Measurements from ENCODE around the gene PLA2G4E.
A peak's percentile ranks its signal among the peaks of the same experiment; 100 is the strongest.

PLA2G4E gene

DNA sequence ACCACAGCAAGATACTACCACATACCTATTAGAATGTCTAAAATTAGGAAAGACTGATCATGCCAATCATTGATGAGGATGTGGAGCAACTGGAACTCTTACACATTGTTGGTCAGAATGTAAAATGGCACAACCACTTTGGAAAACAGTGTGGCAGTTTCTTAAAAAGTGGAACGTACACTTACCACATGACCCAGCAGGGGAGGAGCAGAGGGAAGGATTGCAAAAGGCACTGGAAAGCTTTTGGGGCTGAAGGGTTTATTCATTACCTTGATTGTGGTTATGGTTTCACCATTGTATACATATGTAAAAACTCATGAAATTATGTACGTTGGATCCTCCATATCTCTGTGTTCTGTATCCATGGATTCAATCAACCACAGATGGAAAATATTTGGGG is 45.2 kb downstream of the PLA2G4E start:
- DNase-seq (ENCODE audit: low read depth) = no peak

DNA sequence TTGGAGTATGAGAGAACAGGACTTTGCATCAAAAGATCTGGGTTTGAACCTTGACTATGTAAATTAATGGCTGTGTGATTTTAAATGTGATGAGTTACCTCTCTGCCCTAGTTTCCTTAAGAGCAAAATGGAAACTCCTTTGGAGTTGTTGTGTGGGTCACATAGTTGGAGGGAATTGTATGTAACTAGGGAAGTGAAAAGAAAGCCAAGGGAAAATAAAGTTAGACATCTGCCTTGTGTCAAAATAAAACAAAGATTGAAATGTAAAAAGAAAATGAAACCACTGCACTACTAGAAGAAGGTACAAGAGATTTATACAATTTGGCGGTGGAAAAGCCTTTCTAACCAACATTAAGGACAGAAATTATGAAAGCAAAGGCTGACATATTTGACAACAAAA is 46.8 kb downstream of the PLA2G4E start:
- no peak for DNase-seq (ENCODE audit: low read depth)

DNA sequence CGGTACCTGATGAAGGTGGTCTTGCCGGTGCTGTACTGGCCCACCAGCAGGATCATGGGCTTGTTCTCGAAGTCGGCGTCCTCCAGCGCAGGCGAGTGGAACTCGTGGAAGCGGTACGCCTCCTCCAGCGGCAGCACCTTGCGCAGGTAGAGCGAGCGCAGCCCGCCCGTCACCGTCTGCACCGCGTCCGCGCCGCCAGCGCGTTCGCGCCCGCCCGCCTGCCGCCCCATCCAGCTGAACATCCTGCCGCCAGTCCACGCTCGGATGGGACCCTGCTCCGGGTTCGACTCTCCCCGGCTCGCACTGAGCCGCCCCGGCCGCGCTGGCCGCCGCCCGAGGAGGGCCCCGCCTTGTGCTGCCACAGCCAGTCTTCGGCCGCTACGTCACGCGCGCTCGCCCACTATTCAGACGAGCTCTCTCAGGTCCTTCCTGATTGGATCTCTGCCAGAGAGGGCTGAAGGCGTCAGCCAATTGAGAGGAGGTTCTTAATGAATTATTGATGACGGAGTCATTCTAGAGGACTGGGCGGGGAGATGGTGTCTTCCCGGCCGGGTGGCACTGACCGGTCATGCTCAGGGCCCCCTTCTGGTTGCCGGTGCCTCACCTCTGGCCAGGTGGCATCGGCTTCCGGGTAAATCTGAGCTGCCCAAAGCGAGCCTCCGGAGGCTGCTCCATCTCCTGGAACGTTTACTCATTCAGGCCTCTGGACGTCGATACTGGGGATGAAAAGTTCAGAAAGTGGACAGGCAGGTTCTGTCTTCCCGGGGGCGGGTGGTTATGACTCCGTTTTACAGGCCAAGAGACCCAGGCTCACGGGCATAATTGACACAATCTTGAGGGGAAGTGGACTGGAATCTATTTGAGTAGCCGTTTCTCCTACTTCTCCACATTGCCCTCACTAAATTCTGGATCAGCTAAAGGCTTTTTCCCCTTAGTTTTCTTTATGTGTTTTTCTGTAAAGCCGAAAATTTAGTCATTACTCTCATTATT is 48.3 kb downstream of the PLA2G4E start, which contains the start of gene EHD4:
EHD4 (minus strand) TSS at position 305 of the 990 bp plus-strand sequence; CDS start at position 242, 63 bp downstream.
- DNase-seq (ENCODE audit: low read depth) = peak; percentile 84

DNA sequence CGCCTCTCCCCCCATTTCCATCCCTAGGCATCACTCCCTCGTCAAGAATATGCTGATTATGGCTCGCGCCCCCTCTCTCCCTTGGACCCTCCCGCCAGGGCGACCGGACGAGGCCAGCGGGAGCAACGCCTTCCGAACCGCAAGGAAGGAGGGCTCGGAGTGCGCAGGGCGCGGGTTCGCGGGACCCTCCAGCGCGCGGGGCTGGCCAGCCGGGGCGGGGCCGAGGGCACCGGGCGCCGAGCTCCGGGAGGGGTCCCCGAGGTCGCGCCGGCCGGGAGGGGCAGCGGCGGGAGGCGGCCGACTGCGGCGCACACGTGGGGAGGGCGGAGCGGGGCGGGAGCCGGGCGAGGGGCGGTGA is 49.0 kb downstream of the PLA2G4E start:
- DNase-seq (ENCODE audit: low read depth) = no peak

DNA sequence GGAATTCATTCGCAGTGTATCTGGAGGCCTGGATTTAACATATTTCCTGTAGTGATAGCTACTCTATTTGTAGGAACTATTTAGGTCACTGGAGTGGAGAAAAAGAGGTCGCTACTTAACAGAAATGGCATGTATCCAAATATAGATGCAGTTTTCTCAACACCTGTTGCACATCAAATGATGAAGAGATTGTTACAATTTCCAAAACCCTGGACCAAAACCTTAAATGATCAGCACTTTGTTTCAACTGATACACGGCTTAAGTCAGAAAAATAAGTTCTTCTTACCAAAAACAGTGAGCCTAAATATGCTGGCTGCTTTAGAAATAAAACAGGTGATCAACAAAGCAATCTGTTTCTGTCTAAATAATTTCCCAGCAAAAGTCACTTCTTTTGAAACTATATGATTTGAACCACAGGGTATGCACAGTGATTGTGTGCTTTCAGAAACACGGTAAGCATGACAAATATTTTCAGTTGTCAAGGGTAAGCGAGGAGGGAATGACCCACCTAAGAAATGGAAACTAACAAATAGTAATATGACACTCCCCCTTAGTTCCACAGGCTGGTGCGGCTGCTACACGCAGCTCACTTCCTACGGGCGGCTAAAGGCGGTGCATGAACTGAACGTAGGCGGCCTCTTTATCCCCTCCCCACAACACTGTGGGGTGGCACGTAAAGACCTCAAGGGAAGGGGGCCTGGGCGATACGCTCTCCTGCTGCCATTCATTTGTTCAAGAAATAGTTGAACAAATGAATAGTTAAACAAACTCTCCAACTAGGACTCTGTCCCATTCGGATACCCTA is 49.5 kb downstream of the PLA2G4E start:
- DNase-seq (ENCODE audit: low read depth) = peak; percentile 61

DNA sequence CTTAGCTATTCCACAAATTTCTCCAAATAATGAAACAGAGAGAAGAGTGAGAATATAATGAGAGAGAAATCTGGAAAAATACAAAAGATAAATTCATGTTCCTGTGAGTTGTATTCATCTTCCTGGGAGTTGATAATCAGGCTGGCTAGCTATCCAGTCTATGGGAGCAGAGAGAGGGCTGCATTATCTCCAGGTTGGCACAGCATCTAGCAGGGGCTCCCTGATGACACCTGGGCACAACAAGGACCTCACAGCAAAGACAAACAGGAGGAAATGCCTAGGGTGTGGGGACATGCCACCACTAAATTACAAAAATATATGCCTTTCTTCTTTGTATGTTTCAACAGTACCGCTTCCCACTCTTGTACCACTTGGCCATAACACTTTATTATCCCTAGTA is 50.4 kb downstream of the PLA2G4E start:
- no peak for DNase-seq (ENCODE audit: low read depth)

DNA sequence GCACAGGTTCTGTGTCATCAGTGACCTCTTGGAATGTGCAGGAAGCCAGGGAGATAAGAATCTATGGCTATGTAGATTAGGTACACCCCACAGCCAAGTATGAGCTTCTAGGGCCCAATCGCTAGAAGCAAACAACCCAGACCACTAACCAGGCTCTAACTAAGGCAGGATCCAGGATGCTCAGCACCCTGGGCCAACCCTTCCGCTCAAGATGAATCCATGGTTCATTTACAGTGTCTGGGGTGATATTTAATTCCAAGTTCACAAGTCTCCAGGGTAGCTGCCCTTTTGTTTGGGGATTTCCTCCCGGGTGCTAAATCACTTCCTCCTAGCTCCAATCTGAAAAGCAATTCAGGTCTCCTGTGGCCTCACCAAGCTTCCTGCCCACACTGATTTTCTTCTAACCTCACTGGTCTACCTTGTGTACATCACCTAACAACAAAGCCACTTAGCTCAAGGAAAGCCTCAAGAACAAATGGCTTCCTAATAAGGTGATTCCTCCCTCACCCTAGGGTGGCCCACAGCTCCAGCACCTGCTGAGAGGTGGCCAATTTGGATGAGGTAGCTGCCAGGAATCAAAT is 50.9 kb downstream of the PLA2G4E start:
- peak; percentile 12 for DNase-seq (ENCODE audit: low read depth)

DNA sequence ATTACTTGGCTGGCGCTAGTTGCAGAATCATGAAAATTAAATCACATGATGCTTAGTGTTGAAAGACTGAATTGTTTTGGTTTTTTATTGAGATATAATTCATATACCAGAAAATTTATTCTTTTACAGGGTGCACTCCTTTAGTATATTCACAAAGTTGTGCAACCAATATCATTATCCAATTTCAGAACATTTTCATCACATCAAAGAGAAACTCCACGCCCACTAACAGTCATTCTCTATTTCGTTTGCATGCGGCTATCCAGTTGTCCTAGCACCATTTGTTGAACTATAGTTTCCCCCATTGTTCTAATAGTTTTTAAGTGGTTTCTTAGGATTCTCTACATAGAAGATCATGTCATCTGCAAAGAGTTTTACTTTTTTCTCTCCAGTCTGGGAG is 52.1 kb downstream of the PLA2G4E start:
- DNase-seq (ENCODE audit: low read depth) = no peak

DNA sequence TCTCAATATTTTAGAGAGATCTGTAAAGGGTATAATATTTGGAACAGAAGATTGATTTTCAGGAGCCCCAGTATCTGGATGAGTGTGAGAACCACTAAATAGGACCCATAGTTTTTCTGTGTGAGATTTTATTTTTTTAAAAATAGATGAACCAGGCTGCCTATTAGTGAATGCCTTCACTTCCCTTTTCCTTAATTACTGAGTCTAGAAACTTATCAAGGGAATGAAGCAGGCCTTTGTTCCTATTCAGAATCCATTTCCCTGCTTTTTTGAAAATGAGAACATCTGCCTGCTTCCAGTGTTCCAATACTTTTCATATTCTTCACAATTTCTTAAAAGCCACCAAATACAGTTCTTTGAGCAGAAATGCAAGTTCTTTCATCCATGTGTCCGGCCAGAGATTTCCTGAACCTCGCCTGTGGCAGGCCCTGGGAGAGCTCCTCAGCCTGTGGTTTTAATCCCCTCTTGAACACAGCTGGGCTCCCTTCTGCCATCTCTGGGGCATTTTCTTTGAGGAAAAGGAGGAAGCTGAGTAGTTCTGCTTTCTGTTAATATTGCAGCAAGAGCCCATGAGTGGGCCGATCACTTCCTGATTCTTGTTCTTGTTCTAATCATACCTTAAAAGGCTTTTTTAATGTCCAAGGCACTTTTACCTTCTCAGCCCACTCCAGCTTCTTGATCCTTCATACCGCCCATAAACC is 53.2 kb downstream of the PLA2G4E start:
- no peak for DNase-seq (ENCODE audit: low read depth)

DNA sequence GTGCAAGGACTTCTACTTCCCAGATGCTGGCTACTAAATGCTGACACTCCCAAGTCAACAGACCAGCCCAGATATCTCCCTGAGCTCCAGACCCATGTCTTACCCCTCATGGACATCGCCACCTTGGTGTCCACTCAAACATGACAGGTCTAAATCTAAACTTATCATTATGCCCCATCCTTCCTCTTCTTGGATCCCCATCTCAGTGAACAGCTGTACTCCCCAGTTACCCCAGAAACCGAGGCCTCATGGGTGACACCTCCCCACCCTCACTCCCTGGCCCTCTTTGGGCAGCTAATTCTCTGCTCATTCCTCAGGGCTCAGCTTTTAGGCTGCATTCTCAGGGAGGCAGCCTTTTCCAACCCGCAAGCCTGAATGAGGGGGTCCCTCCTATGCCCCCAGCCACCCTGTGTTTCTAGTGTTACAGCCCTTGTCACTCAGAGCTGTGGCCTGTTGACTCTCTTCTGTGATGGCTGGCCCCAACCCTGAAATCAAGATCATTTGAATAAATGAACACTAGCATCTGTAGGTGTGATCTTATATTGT is 53.8 kb downstream of the PLA2G4E start:
- no peak for DNase-seq (ENCODE audit: low read depth)

DNA sequence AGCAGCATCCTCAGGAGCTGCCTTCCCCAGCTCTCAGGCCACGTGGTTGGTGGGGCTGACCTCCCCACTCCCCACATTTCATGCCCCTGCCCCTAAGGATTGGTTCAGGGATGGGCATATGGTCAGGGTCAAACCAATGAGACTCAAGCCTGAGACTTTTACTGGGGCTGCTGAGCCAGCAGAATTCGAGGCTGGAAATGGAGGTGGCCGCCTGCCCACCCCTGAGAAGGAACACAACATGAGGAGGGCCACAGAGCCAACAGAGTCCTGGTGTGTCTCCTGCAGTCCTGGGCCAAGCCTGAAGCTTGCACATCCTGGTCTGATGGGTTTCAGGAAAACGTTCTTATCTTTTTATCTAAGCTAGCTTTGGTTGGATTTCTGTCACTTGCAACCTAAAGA is 54.4 kb downstream of the PLA2G4E start:
- no peak for DNase-seq (ENCODE audit: low read depth)

DNA sequence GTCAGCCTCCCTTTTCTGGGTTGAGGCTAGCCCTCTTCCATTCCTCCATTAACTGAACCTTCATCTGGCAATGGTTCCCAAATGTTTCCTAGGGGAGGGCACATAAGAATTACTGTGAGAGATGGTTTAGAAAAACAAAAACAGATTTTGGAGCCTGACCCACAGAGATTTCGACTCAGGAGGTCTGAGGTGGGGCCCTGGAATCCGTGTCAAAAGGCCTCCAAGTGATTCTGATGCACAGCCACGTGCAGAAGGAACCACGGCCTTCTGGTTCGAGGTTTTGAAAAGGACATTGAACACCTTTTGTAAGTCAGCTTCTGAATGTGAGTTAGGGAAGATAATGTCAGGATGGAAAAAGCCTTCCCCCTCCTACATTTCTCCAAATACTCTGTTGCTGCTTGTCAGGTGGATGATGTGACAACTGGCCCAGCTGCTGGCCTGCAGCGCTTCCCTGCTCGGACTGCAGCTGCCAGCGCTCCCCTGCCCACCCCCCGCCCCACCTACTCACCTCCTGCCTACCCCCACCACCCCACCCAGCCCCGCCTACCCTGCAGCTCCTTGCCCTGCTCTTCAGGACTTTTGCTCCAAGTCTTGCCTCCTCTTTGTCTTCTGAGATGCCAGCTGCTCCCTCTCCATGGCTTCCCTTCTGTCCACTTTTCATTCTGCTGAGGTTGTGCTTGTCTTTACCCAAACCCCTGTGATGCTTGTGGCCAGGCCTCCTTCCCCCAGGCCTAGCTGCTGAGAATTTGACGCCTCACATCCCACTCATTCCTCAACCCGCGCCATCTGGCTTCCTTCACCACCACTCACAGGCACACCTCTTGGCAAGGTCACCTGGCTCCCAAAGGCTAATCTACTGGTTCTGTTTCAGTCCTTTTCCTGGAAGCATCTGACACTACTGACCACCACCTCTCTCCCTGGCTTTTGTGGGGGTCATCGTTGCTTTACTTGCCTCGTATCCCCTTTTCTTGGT is 55.1 kb downstream of the PLA2G4E start:
- no peak for DNase-seq (ENCODE audit: low read depth)

DNA sequence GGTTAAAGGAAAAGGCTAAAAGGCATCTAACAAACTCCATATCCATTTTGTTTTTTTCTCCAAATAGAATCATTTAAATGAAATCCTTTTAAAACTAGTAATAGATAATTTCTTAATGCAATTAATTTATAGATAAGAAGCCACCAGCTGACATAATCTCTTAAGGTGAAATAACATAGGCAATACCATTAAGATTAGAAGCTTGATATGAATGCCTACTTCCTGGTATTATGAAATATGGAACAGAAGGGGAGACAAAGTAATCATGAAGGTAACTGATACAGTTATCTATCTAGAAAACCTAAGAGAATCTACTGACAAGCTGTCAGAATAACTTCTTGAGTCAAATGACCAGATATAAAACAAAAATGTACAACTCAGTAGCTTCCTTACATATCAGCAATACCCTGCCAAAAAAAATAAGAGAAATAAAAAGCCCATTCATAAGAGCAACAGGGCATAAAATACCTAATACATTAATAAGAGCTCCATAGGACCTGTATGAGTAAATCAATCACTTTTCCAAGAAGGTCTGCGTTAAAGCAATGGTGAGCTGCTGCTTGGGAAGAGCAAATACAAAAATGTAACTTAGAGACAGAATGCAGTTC is 59.1 kb downstream of the PLA2G4E start:
- no peak for DNase-seq (ENCODE audit: low read depth)

DNA sequence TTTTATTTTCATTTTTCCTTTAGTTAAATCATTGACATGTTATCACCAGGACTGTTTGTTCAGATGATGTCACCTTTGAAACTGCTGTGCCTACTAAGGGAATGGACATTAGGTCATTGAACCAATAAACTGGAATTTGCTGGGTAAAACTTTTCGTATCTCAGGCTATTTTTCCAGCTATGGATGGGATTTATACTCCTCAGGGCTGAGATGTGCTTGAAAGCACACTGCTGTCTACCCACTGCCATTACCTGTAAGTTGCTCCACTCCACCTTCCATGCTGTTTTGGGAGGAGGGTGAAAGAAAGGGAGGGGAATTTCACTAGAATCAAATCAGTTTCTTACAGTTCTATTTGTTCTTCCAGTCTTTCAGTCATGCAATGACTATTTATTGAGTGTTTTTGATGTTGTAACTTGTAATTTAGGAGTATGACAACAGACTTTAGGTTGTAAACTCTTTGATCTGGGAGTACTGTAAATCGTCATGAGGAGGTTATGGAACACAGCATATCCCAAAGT is 59.8 kb downstream of the PLA2G4E start:
- no peak for DNase-seq (ENCODE audit: low read depth)

DNA sequence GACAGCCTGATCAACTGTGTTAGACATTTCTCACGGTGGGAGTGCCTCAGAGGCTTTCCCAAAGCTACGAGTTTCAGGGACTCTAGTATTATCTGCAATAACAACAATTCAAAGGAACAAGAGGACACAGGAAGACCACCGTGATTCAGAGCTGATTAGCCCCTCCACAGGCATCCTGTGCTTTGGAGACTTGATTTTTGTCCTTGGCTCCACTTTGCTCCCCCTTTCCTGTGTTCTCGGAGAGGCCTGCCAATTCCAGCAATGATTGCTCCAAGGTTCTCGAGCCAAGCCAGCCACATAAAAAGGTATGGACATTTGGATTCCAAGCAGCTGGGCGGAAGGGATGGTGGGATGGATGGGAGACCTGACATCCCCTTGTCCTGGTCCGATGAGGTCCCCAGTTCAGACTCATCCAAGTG is 62.8 kb downstream of the PLA2G4E start:
- DNase-seq (ENCODE audit: low read depth) = no peak

DNA sequence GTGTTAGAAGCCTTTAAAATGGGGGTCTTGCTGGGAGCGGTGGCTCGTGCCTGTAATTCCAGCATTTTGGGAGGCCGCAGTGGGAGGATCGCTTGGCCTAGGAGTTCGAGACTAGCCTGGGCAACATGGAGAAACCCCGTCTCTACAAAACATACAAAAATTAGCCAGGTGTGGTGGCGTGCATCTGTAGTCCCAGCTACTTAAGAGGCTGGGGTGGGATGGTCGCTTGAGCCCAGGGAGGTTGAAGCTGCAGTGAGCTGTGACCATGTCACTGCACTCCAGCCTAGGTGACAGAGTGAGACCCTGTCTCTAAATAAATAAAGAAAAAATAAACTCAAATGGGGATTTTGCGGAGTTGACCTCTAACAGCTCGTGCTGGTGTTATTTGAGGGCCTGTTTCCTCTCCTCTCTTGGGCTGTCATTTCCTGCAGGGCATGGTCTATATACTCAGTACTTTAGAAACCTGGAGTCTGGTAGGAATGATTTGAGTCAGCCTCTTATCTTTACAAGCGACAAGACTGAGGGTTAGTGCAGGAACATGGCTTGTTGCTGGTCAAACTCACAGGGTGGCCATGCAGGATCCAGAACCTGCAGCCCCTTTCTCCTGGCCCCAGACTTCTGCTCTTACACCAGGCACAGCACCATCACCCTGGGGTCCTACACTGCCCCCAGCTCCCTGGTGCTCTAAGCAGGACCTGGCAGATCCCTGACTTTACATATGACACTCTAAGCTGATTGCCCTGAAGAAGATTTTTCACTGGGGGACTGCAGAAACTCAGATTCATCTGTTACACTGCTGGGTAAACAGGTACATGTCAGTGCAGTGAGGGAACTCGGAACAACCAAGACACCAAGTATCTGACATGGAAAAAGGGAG is 63.6 kb downstream of the PLA2G4E start:
- no peak for DNase-seq (ENCODE audit: low read depth)

DNA sequence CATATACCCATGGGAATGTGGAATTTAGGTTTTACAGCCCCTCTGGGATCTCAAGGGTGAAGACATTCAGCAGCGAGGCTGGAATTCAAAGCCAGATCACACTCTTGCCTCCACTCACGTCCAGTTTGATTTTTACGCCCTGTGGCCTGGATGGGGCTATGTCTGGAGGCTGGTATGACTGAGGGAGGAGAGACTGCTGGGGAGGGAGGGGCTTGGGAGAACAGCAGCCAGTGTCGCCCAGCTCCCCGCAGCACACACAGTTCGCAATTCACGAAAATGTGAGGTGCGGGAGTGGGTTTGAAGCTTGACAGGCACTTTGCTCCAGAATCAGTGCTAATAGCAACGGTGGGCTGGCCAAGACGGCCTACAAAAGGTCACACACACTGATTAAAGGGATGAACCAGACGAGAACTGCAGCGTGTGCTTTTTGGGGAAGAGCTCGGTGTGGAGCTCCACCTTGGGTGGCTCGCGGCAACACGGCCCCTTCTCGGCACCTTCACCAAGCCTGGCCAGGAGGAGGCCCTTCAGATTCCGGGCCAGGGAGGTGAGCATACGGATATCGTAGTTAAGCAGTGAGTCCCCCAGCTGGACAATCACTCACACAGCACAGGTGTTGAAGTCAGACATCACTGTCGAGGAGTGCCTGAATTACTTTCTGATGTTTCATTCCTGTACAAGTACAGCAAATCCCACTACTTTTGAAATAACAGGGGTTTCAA is 64.9 kb downstream of the PLA2G4E start:
- DNase-seq (ENCODE audit: low read depth) = no peak

DNA sequence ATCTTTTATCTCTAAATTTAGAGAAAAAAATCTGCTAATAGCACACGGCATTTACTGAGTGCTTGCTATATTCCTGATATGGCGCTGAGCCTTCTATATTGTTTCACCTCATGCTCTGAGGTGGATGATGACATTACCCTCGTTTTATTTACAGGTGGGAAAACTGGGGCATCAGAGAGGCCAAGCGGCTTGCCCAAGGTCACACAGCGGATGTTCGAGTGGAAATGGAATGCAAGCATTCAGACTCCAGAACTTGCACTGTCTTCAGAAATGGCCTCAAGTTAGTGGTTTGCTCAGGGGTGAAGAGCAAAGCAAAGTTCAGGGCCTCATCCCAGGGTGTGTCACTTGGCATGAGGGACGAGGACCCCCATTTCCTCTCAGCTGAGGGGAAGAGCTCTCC is 65.7 kb downstream of the PLA2G4E start:
- DNase-seq (ENCODE audit: low read depth) = no peak

Data from activated T-cell treated with anti-CD3 and anti-CD28 coated beads for 1 hour (primary cell).